Hair follicle dermal papilla cell (primary cell): ENCODE results near the gene TOR1A. TPM values are rescaled to one million over a fixed set of nuclear protein-coding genes. Genes with fewer than 3 reads are reported as not detected.

Experiments used
- small RNA-seq: library from RNA; depleted of rRNA; stranded (forward); fragments of <200 nt; gene quantifications from one replicate; pipeline ENCODE3, GENCODE V24; 2012
- total RNA-seq: library from RNA; depleted of rRNA; stranded (reverse); fragments of >200 nt; gene quantifications from 2 replicates; pipeline ENCODE4 v1.2.3, GENCODE V29; 2012

Gene TOR1A, protein sequence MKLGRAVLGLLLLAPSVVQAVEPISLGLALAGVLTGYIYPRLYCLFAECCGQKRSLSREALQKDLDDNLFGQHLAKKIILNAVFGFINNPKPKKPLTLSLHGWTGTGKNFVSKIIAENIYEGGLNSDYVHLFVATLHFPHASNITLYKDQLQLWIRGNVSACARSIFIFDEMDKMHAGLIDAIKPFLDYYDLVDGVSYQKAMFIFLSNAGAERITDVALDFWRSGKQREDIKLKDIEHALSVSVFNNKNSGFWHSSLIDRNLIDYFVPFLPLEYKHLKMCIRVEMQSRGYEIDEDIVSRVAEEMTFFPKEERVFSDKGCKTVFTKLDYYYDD
- 43.7 and 54.5 TPM in 2 replicates for total RNA-seq

DNA sequence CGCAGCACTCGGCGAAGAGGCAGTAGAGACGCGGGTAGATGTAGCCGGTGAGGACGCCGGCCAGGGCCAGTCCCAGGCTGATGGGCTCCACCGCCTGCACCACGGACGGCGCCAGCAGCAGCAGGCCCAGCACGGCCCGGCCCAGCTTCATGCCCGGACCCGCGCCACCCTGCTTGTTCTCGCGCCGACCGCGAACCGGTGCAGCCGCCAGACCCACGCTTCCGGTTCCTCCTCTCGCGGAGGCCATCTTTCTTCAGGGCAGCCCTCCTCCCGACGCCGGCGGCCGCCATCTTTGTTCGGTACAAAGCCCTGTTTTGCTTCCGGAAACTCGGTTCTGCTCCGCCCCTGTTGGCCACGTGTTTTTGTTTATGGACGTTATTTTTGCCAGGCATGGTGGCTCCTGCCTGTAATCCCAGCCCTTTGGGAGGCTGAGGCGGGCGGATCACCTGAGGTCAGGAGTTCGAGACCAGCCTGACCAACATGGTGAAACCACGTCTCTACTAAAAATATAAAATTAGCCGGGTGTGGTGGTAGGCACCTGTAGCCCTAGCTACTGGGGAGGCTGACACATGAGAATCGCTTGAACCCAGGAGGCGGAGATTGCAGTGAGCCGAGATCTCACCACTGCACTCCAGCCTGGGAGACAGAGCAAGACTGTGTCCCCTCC lies at the start of gene TOR1A:
TSS of gene TOR1A (minus strand) at position 202 of the 667 bp plus-strand sequence. CDS start at position 151, 51 bp downstream.

DNA sequence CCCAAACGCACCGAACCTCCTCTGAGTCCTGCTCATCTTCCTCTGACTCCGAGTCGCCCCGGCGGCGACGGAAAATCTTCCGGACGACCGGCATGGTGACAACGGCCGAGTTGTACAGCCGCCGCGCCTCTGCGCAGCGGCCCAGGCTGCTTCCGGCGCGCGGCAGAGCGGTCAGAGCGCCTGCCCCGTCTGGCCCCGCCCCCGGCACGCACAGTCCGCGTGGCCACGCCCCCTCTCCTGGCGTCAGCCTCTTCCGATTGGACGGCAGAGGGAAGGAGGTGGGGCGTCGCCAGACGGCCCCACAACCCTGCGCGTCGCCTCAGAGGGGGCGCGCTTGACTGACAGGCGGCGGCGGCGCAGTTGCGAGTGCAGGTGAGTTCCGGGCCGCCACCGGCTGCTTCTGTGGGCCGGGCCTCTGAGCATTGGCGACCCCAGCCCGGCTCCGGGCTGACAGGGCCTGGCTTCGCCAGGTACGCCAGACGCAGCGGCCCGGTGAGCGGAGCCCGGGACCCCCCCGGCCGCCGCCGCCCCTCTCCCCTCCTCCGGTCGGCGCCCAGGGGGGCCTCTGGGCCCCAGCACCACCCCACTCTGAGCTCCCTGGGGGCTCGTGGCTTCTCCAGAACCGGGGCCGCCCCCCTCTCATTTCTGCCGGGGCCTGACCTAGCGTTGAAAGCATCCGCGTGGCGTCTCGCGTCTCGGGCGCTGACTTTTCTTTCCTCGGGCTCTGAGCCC lies 11.4 kb upstream of the TOR1A start, which contains the start of the genes C9orf78 and USP20:
TSS of gene C9orf78 (minus strand) at position 148 of the 732 bp plus-strand sequence. CDS start at position 94, 54 bp downstream.
TSS of gene USP20 (plus strand) at position 331 of the 732 bp plus-strand sequence. CDS start 17,098 bp downstream, outside the sequence.

DNA sequence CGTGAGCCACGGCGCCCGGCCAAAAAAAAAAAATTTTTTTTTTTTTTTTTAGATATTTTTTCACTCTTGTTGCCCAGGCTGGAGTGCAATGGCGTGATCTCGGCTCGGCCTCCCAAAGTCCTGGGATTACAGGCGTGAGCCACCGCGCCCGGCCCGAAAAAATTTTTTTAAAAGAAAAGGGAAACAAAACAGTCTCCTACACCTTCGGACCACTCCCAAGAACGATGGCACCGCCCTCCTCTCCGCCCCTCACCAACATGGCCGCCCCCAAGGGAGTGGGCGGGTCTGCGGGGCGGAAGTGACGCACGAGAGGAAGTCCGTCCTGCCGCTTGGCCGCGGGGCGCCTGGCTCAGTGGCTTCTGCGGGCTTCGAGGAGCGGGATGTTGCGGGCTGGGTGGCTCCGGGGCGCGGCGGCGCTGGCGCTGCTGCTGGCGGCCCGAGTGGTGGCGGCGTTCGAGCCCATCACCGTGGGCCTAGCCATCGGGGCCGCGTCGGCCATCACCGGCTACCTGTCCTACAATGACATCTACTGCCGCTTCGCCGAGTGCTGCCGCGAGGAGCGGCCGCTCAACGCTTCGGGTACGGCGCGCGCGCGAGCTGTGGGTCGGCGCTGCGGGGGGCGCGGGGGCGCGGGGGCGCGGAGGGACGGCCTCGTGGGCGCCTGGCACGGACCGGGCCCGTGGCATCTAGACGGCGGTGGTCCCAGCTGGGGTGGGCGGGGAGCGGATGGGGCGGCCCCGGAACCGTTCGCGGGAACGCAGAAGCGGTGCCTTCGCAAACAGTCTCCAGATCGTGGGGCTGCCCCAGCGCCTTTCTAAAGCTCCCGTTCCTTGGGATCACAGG lies 20.9 kb downstream of the TOR1A start, which contains the start of gene TOR1B:
TSS of gene TOR1B (plus strand) at position 352 of the 843 bp plus-strand sequence. CDS start at position 381, 29 bp downstream.

Small RNA genes within 50 kb of the gene (small RNA-seq; reads per million reads assigned to genes)
- not detected for gene MIR6855

Other genes with a start within 250 kb of the TOR1A start
- gene C9orf50, start 203.0 kb downstream of the TOR1A start, total RNA-seq, result 0.61 TPM in 1 of 2 replicates, not detected in the other
- gene NTMT1, start 198.0 kb downstream of the TOR1A start, total RNA-seq, result 22.2 TPM in 2 replicates
- 27.3 and 28.1 TPM in 2 replicates for gene ASB6, start 182.0 kb downstream of the TOR1A start, total RNA-seq
- 76.4 and 92.7 TPM in 2 replicates for gene PRRX2, start 158.5 kb downstream of the TOR1A start, total RNA-seq
- gene PTGES, start 71.1 kb downstream of the TOR1A start, total RNA-seq, result 29.9 and 40.4 TPM in 2 replicates
- 24.0 and 34.7 TPM in 2 replicates for gene TOR1B, start 21.0 kb downstream of the TOR1A start, total RNA-seq
- gene C9orf78, start 11.1 kb upstream of the TOR1A start, total RNA-seq, result 19.1 and 22.8 TPM in 2 replicates
- gene USP20, start 11.3 kb upstream of the TOR1A start, total RNA-seq, result 13.2 and 13.8 TPM in 2 replicates
- 49.8 and 52.9 TPM in 2 replicates for gene FNBP1, start 219.1 kb upstream of the TOR1A start, total RNA-seq
- 32.3 and 34.9 TPM in 2 replicates for gene GPR107, start 229.8 kb upstream of the TOR1A start, total RNA-seq